ENCODE results near the gene BUB1. TPM values are rescaled to one million over a fixed set of nuclear protein-coding genes. Genes with fewer than 3 reads are reported as not detected.

BUB1 gene
- total RNA-seq, 4 donors from 2014 or later, result 1.3 to 15.1 (median 4.0) TPM

DNA sequence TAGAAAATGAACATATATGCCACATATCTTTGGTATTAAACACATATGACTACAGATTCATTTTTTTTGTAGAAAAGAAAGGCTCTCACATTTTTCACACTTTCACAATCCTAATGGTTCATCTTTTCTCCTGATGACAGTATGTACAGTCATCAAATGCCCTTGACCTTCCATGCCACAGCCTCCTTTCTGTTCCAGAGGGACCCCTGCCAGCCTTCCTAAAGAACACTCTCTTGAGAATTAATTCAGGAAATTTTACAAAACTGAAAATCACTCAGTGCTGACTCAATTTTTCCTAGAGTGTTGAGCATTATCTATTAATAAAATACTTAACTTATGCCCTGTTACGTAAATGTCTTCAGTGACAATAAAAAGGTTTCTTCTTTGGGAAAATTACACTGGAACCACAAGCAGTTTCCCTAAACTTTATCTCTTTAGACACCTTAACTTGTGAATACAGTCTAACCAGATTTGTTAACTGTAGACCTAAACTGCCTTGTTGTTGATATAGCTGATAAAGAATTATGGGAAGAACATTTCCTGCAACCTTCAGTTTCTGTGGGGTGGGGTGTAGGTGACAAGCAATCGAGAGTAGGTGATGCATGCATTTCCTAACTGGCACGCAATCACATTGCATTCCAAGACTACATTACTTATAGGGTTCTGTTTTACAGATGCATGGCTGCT is 39.2 kb upstream of the BUB1 start:
- Histone ChIP-seq H3K4me3 (no peak overlapping the region), H3K27ac (no peak overlapping the region), H3K4me1 (peaks cover 0 to 17% (median 3%) of the 10 kb centered on the region in 4 donors), H3K27me3 (no peaks in the 10 kb centered on the region), H3K9me3 (no peaks in the 10 kb centered on the region), H3K36me3 (no peaks in the 10 kb centered on the region)
- TF ChIP-seq POLR2A (IDR thresholded peaks at IDR 0.05) (no peak), POLR2AphosphoS5 (IDR thresholded peaks at IDR 0.05) (no peak)
- no peak for DNase-seq
- WGBS, 2 donors (ENCODE audit: low coverage in 1 of 2), result 50 to 55% methylated on average over 3 of the region's 3 CpGs
- in situ Hi-C loops (cut with MboI; ENCODE audit: low pct_ligation_motif_present in 1 of 4, low pct_unique_long_range_greater_than_20kb in 1 of 4, low sequenced_read_pairs in 3 of 4) (no loop called here), intact Hi-C loops (cut with DNase I; ENCODE audit: low total_unique reads) (no loop called here)

DNA sequence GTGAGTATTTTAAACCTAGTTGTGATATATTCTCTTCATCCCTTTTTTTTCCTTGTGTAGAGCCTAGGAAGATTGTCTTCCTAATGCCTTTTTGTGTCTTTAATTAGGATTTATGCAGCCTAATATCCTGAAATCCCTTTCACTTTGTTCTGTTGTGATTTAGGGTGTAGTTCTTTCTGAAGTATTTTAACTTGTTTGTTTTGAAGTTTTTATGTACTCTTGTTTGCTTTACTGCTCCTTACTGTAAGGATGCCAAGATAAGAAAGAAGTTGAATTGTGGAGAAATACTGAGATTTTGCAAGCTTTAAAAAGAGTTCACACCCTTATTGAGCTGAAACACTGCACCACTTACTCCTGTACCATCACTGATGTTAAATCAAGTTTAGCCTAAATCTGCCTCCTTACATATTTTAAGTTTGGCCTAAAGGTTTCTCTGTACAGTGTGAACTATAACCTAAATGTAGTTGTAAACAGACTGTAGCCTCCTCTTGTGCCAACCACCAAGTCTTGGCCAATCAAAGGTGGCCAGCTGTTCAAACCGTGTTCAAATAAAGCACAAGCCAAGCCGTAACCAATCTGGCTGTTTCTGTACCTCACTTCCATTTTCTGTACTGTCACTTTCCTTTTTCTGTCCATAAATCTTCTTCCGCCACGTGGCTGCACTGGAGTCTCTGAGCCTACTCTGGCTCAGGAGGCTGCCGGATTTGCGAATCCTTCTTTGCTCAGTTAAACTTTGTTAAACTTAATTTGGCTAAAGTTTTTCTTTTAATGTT is 36.8 kb upstream of the BUB1 start:
- no peak for TF ChIP-seq POLR2AphosphoS5 (IDR thresholded peaks at IDR 0.05)
- TF ChIP-seq, protein P1, sequence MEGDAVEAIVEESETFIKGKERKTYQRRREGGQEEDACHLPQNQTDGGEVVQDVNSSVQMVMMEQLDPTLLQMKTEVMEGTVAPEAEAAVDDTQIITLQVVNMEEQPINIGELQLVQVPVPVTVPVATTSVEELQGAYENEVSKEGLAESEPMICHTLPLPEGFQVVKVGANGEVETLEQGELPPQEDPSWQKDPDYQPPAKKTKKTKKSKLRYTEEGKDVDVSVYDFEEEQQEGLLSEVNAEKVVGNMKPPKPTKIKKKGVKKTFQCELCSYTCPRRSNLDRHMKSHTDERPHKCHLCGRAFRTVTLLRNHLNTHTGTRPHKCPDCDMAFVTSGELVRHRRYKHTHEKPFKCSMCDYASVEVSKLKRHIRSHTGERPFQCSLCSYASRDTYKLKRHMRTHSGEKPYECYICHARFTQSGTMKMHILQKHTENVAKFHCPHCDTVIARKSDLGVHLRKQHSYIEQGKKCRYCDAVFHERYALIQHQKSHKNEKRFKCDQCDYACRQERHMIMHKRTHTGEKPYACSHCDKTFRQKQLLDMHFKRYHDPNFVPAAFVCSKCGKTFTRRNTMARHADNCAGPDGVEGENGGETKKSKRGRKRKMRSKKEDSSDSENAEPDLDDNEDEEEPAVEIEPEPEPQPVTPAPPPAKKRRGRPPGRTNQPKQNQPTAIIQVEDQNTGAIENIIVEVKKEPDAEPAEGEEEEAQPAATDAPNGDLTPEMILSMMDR (IDR thresholded peaks at IDR 0.05), result no peak
- TF ChIP-seq EP300 (IDR thresholded peaks at IDR 0.05; ENCODE audit: low read depth), result no peak
- TF ChIP-seq POLR2A (IDR thresholded peaks at IDR 0.05), result no peak
- Histone ChIP-seq H3K27me3 (peaks cover 7% of the 10 kb centered on the region), H3K9me3 (no peaks in the 10 kb centered on the region), H3K27ac (no peak overlapping the region), H3K36me3 (no peaks in the 10 kb centered on the region), H3K4me3 (no peak overlapping the region), H3K4me1 (peaks cover 0 to 17% (median 3%) of the 10 kb centered on the region in 4 donors)
- DNase-seq, result peak; percentile 39
- in situ Hi-C loops (cut with MboI; ENCODE audit: low pct_ligation_motif_present in 1 of 4, low pct_unique_long_range_greater_than_20kb in 1 of 4, low sequenced_read_pairs in 3 of 4) (no loop called here), intact Hi-C loops (cut with DNase I; ENCODE audit: low total_unique reads) (no loop called here)
- 39 to 40% methylated on average over 1 to 6 of the region's 6 CpGs for WGBS, 2 donors (ENCODE audit: low coverage in 1 of 2)

DNA sequence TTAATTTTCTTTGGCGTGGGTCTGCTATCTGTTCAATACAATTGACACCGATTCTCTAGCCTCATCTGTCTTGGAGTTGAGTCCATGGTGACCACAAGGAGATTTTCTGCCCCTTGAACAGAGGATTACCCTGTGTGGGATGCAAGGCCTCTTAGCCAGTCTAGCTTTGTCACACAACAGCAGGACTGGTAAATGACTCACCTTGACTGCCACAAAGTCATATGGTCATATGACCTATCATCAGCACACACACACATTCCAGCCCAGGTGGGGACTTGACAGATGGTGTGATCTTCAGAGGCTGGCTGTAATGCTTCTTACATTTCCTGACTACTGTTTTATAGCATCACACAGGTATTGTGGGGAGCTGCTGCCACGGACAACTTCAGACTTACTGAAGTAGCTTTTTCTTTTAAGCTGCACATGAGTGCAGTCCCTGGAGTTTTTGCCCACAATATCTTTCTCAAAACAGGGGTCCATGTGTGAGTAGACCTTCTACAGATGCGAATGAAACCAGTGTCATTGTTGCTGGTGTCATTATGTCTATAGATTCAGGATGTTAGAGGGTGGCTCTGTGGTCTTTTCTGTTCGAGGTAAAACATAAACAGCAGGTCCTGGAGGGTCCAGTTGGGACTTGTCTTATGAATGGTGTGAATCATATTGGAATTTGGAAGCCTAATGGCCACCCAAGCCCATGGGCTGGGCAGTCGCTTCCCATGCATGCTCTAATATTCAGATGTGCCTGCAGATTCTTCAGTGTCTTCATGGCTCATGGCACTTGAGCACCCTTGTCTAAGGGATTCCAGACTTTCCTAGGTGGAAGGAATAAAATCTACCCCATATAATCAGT is 35.9 kb upstream of the BUB1 start:
- H3K27ac ChIP-seq, result no peak overlapping the region
- intact Hi-C loops (cut with DNase I; ENCODE audit: low total_unique reads), result no loop called here

DNA sequence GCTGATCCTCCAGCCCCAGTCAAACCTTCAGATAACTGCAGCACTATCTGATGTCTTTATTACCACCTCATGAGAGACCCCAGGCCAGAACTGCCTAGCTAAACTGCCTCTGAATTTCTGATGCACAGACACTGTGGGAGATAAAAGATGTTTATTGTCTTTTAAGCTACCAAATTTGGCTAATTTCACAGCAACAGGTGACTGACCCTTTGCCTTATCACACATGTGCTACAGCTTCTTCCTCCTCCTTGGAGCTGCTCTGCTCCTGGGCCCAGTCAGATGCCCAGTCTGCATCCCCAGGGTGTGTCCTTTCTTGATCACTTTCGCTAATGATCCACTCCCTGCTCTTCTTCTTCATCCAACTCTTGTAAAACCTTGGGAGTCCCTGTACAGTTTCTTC is 34.9 kb upstream of the BUB1 start:
- Histone ChIP-seq H3K36me3 (no peaks in the 10 kb centered on the region), H3K4me3 (no peak overlapping the region), H3K4me1 (peaks cover 0 to 17% (median 3%) of the 10 kb centered on the region in 4 donors), H3K27me3 (peaks cover 11% of the 10 kb centered on the region), H3K9me3 (no peaks in the 10 kb centered on the region), H3K27ac (no peak overlapping the region)
- WGBS, 2 donors (ENCODE audit: low coverage in 1 of 2), result 69 to 90% methylated on average over 1 of the region's 1 CpG
- intact Hi-C loops (cut with DNase I; ENCODE audit: low total_unique reads) (no loop called here), in situ Hi-C loops (cut with MboI; ENCODE audit: low pct_ligation_motif_present in 1 of 4, low pct_unique_long_range_greater_than_20kb in 1 of 4, low sequenced_read_pairs in 3 of 4) (no loop called here)
- TF ChIP-seq POLR2AphosphoS5 (IDR thresholded peaks at IDR 0.05), result no peak
- TF ChIP-seq POLR2A (IDR thresholded peaks at IDR 0.05), result no peak
- TF ChIP-seq, protein P1 (IDR thresholded peaks at IDR 0.05), result no peak
- no peak for TF ChIP-seq EP300 (IDR thresholded peaks at IDR 0.05; ENCODE audit: low read depth)
- no peak for DNase-seq

More for the DNA sequence above, 35.9 kb upstream of the BUB1 start:
- Histone ChIP-seq H3K27me3 (peaks cover 7% of the 10 kb centered on the region), H3K4me1 (peaks cover 0 to 17% (median 3%) of the 10 kb centered on the region in 4 donors), H3K9me3 (no peaks in the 10 kb centered on the region), H3K36me3 (no peaks in the 10 kb centered on the region), H3K4me3 (no peak overlapping the region)
- 91% methylated on average over 4 to 6 of the region's 6 CpGs for WGBS, 2 donors (ENCODE audit: low coverage in 1 of 2)
- TF ChIP-seq POLR2AphosphoS5 (IDR thresholded peaks at IDR 0.05), result peak in 1 of 3 donors; percentile 40
- TF ChIP-seq, protein P1 (IDR thresholded peaks at IDR 0.05), result no peak
- DNase-seq, result no peak
- in situ Hi-C loops (cut with MboI; ENCODE audit: low pct_ligation_motif_present in 1 of 4, low pct_unique_long_range_greater_than_20kb in 1 of 4, low sequenced_read_pairs in 3 of 4), result no loop called here
